IMR-90 (cell line): ENCODE data around the gene ZBP1. TPM values are rescaled to one million over a fixed set of nuclear protein-coding genes. Genes with fewer than 3 reads are reported as not detected.

Source experiments
- ATAC-seq: fragments of 200-7000 bp; cut with Tn5 transposase; 2 replicates; pipeline ENCODE4 v1.9.1; 2020; ENCODE audit warnings: low read depth, mild to moderate bottlenecking, moderate library complexity
- BruUV-seq: library from RNA; stranded (reverse); fragments of 400-500 nt; replicated peaks from 2 replicates; lab custom pipeline; 2021; lab: Mats Ljungman, UMichigan
- CTCF ChIA-PET: fragments of 300-600 bp; formaldehyde crosslinking; extraction: SDS; loops from one replicate; lab custom pipeline; 2021; ENCODE audit warnings: antibody characterized with exemption; lab: Yijun Ruan, JAX
- POLR2A ChIA-PET: fragments of 300-600 bp; sonication (Branson Sonifier 250); formaldehyde crosslinking; loops from one replicate; lab custom pipeline; 2022; ENCODE audit warnings: antibody characterized with exemption; ENCODE audit not compliant: unreplicated experiment; lab: Charles Lee
- DNase-seq: peaks from one replicate; pipeline ENCODE4 v3.0.0; 2013
- H2AFZ ChIP-seq: replicated peaks from 2 replicates; pipeline ENCODE3; 2013; ENCODE audit warnings: low read length, mild to moderate bottlenecking; ENCODE audit not compliant: poor library complexity
- H2AK5ac ChIP-seq: 2 replicates; pipeline ENCODE4 v1.6.1; 2013; ENCODE audit warnings: low read depth, low read length, inconsistent platforms
- H2AK9ac ChIP-seq: replicated peaks from 2 replicates; pipeline ENCODE3; 2013; ENCODE audit warnings: mild to moderate bottlenecking, low read depth, low read length, moderate library complexity; ENCODE audit not compliant: poor library complexity
- H2BK120ac ChIP-seq: 2 replicates; pipeline ENCODE4 v1.6.1; 2013; ENCODE audit warnings: low read depth, low read length, inconsistent platforms
- H2BK15ac ChIP-seq: 3 replicates; pipeline ENCODE4 v1.6.1; 2013; ENCODE audit warnings: low read depth, low read length, inconsistent platforms
- H2BK20ac ChIP-seq: 2 replicates; pipeline ENCODE4 v1.6.1; 2013; ENCODE audit warnings: low read depth, mild to moderate bottlenecking, inconsistent platforms, low read length, moderate library complexity
- H2BK5ac ChIP-seq: 2 replicates; pipeline ENCODE4 v1.6.1; 2013; ENCODE audit warnings: mild to moderate bottlenecking, low read depth, low read length, inconsistent platforms; ENCODE audit not compliant: poor library complexity, severe bottlenecking
- H3K14ac ChIP-seq: replicated peaks from 2 replicates; pipeline ENCODE4 v1.6.1; 2013; ENCODE audit warnings: low read depth, low read length, inconsistent platforms
- H3K18ac ChIP-seq: 2 replicates; pipeline ENCODE4 v1.6.1; 2013; ENCODE audit warnings: low read depth, low read length, control low read depth
- H3K23ac ChIP-seq: 2 replicates; pipeline ENCODE4 v1.6.1; 2013; ENCODE audit warnings: low read depth, low read length, inconsistent platforms
- H3K27ac ChIP-seq: 2 replicates; pipeline ENCODE4 v1.5.1; 2013; ENCODE audit warnings: mild to moderate bottlenecking, control low read depth, low read length; ENCODE audit not compliant: insufficient read depth
- H3K27me3 ChIP-seq: 2 replicates; pipeline ENCODE4 v1.6.1; 2013; ENCODE audit warnings: low read length; ENCODE audit not compliant: control insufficient read depth, insufficient read depth
- H3K36me3 ChIP-seq: 2 replicates; pipeline ENCODE4 v1.6.1; 2013; ENCODE audit warnings: low read length, mixed read lengths; ENCODE audit not compliant: control insufficient read depth, insufficient read depth
- H3K4ac ChIP-seq: 2 replicates; pipeline ENCODE4 v1.6.1; 2013; ENCODE audit warnings: low read depth, low read length, inconsistent platforms
- H3K4me1 ChIP-seq: 2 replicates; pipeline ENCODE4 v1.6.1; 2013; ENCODE audit warnings: low read length, mixed read lengths; ENCODE audit not compliant: control insufficient read depth, insufficient read depth
- H3K4me2 ChIP-seq: 2 replicates; pipeline ENCODE4 v1.6.1; 2013; ENCODE audit warnings: low read depth, mild to moderate bottlenecking, control low read depth, low read length, moderate library complexity
- H3K4me3 ChIP-seq: 2 replicates; pipeline ENCODE4 v1.5.1; 2013; ENCODE audit warnings: low read depth, mild to moderate bottlenecking, control low read depth, low read length, moderate library complexity; ENCODE audit not compliant: insufficient read depth
- H3K56ac ChIP-seq: 2 replicates; pipeline ENCODE4 v1.6.1; 2013; ENCODE audit warnings: low read length, inconsistent platforms; ENCODE audit not compliant: insufficient read depth; ENCODE audit errors: extremely low read depth
- H3K79me1 ChIP-seq, 2 experiments: 2 replicates each; pipeline ENCODE4 v1.6.1; 2013; ENCODE audit warnings: low read length in 2 of 2, inconsistent platforms in 1 of 2, low read depth in 1 of 2
- H3K9ac ChIP-seq: 2 replicates; pipeline ENCODE4 v1.6.1; 2013; ENCODE audit warnings: low read depth, low read length, control low read depth
- H3K9me1 ChIP-seq: 2 replicates; pipeline ENCODE4 v1.6.1; 2013; ENCODE audit warnings: low read length, inconsistent platforms; ENCODE audit not compliant: insufficient read depth
- H3K9me3 ChIP-seq: 2 replicates; pipeline ENCODE4 v1.6.1; 2013; ENCODE audit warnings: low read length; ENCODE audit not compliant: control insufficient read depth, insufficient read depth
- H4K20me1 ChIP-seq: 2 replicates; pipeline ENCODE4 v1.6.1; 2013; ENCODE audit warnings: low read length, inconsistent platforms; ENCODE audit not compliant: insufficient read depth
- H4K5ac ChIP-seq: 2 replicates; pipeline ENCODE4 v1.6.1; 2013; ENCODE audit warnings: mild to moderate bottlenecking, low read depth, low read length, control low read depth
- H4K8ac ChIP-seq, 2 experiments: 2 replicates each; pipeline ENCODE4 v1.6.1; 2013; ENCODE audit warnings: low read depth in 2 of 2, low read length in 2 of 2, control low read depth in 1 of 2, inconsistent platforms in 1 of 2
- H4K91ac ChIP-seq: 2 replicates; pipeline ENCODE4 v1.6.1; 2013; ENCODE audit warnings: low read depth, low read length, inconsistent platforms; ENCODE audit not compliant: insufficient read depth
- MXI1 ChIP-seq: IDR thresholded peaks from 2 replicates; pipeline ENCODE4 v1.6.1; 2012; ENCODE audit warnings: low read depth, mild to moderate bottlenecking, low read length, moderate library complexity, borderline replicate concordance
- NFE2L2 ChIP-seq: fragments of 150-350 bp; IDR thresholded peaks from 2 replicates; pipeline ENCODE4 v1.6.1; 2016; ENCODE audit warnings: low read depth, mild to moderate bottlenecking, low read length
- POLR2A ChIP-seq: IDR thresholded peaks from 2 replicates; pipeline ENCODE4 v1.6.1; 2012; ENCODE audit warnings: mild to moderate bottlenecking, low read depth, low read length
- RCOR1 ChIP-seq: IDR thresholded peaks from 2 replicates; pipeline ENCODE4 v1.6.1; 2012; ENCODE audit warnings: mild to moderate bottlenecking, low read length, improper control_type of control experiment; ENCODE audit not compliant: insufficient replicate concordance
- RFX5 ChIP-seq: IDR thresholded peaks from 2 replicates; pipeline ENCODE4 v1.8.0; 2012; ENCODE audit warnings: low read depth, mild to moderate bottlenecking, low read length, moderate library complexity
- WGBS, 2 experiments: methylation state at CpG; one replicate each; pipeline versions ENCODE4 v1.1.5 to v1.1.7; 2013; ENCODE audit warnings: missing lambda C conversion rate in 2 of 2; ENCODE audit not compliant: insufficient read length in 1 of 2; ENCODE audit errors: extremely low coverage in 2 of 2; 5-methylcytosine and 5-hydroxymethylcytosine counted together
- dilution Hi-C: fragments of 300-500 bp; cut with HindIII; formaldehyde crosslinking; loops from one replicate; pipeline ENCODE4 v1.14.3; 2018; ENCODE audit warnings: low sequenced_read_pairs; ENCODE audit not compliant: unreplicated experiment
- in situ Hi-C: fragments of 300-500 bp; cut with MboI; formaldehyde crosslinking; loops from 3 replicates; pipeline ENCODE4 v1.14.3; 2019; ENCODE audit warnings: low sequenced_read_pairs, inconsistent platforms, mixed read lengths
- intact Hi-C: fragments of 100-400 bp; cut with micrococcal nuclease; formaldehyde crosslinking; loops from 2 replicates; pipeline ENCODE4 v1.10.0; 2022
- polyA plus RNA-seq, 3 experiments: library from polyadenylated mRNA; depleted of rRNA; stranded (reverse); fragments of >200 nt; gene quantifications; 2 replicates each; pipeline ENCODE4 v1.2.3, GENCODE V29; 2012; ENCODE audit warnings: low replicate concordance in 1 of 3
- total RNA-seq: library from RNA; depleted of rRNA; stranded (reverse); fragments of >200 nt; gene quantifications from 2 replicates; pipeline ENCODE4 v1.2.3, GENCODE V29; 2012

Gene ZBP1
- total and polyA plus RNA-seq, 2 of the 4 experiments (the other 2 are of a cell fraction): not detected

GRCh38 chr20:57663241-57663640 lies 43.0 kb upstream of the ZBP1 start:
- H3K4me2 ChIP-seq: no peak overlapping the region
- H4K91ac ChIP-seq: no peak overlapping the region
- CTCF ChIA-PET: no interaction called here
- H3K4me3 ChIP-seq: no peak overlapping the region
- no peak overlapping the region for H4K5ac ChIP-seq
- no peak overlapping the region for H2BK5ac ChIP-seq
- intact Hi-C loops: no loop called here
- peaks cover 3% of the 10 kb centered on the region; the same call in 1 of the 2 replicates for H3K9me1 ChIP-seq
- in situ Hi-C loops: no loop called here
- peaks cover 6 to 16% of the 10 kb centered on the region in 2 experiments; a peak in 2 of 4 replicates for H3K79me1 ChIP-seq
- no peaks in the 10 kb centered on the region for H3K9me3 ChIP-seq
- no peaks in the 10 kb centered on the region for H3K27me3 ChIP-seq
- POLR2A ChIA-PET: interaction anchor here (0.5 kb wide), 1 partner anchor 12 kb away, joined by 5 read pairs; no protein-coding TSS in a partner anchor
- H3K23ac ChIP-seq: no peak overlapping the region
- no peak overlapping the region for H4K8ac ChIP-seq
- no peak overlapping the region for H3K56ac ChIP-seq
- no TSS peak for BruUV-seq
- H2BK120ac ChIP-seq: no peak overlapping the region
- no peak for DNase-seq
- H2AFZ ChIP-seq: no peak overlapping the region
- no peak overlapping the region for H2AK9ac ChIP-seq
- H3K4ac ChIP-seq: no peak overlapping the region
- no peak overlapping the region for H3K18ac ChIP-seq
- dilution Hi-C loops: no loop called here
- WGBS, 2 experiments: 92% methylated on average over 3 of the region's 9 CpGs; no CpG with 5 or more reads in 1 of the 2 experiments
- H3K36me3 ChIP-seq: peaks cover 4% of the 10 kb centered on the region; the same call in 1 of the 2 replicates
- H2BK15ac ChIP-seq: no peak overlapping the region
- no peaks in the 10 kb centered on the region for H3K4me1 ChIP-seq
- H3K9ac ChIP-seq: no peak overlapping the region
- ATAC-seq: no peak
- no peak overlapping the region for H2AK5ac ChIP-seq
- no peak overlapping the region for H3K14ac ChIP-seq
- peaks cover 48% of the 10 kb centered on the region for H4K20me1 ChIP-seq
- H2BK20ac ChIP-seq: no peak overlapping the region
- no peak overlapping the region for H3K27ac ChIP-seq
- TF ChIP-seq MXI1: no peak
- no peak for TF ChIP-seq RCOR1
- TF ChIP-seq POLR2A: no peak
- TF ChIP-seq RFX5: no peak
- no peak for TF ChIP-seq NFE2L2
